Superior temporal gyrus (tissue), 1 donor: ENCODE results near the gene MGAT4A.

Source experiments
- DNase-seq: peaks from one replicate; pipeline ENCODE4 v3.0.0-alpha.2; 2016; ENCODE audit errors: extremely low spot score

MGAT4A gene

DNA sequence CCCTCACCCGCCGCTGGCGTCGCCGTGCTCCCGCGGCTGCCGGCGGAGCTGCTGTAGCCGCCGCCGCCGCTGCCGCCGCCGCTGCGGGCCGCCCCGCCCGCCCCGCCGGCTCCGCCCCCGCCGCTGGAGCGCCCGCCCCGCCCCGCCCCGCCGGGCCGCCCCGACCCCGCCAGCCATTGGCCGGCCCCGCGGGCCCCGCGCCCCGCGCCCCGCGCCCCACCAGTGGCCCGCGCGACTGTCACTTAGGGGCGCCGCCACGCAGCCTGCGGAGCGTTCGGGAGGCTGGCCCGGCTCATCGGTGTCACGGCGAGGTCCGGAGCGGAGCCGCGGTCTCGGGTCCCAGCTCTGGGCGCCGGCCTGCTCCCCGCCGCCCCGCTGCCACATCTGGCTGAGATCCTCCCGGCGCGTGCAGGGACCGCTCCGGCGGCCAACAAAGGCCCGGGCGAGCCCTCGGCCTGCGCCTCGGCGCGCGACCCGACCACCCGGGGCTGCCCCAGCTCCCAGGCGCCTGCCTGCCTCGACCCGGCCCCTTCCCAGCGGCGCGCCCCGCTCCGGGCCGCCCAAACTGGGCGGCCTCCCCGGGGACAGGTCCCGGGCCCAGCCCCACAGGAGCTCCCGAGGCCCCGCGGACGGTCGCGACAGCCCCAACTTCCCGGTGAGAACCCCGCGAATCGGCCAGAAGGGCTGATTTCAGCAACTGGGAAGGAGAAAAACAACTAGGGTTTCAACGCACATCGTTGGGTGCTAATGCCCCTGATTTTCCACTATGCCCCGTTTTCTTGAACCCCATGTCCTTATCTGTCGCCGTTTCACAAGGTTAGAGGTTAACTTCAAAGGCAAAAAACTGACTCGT is at the start of gene MGAT4A:
Gene MGAT4A (minus strand): TSS at position 92 of the 853 bp plus-strand sequence. CDS start 4,800 bp downstream, outside the sequence.
- peak; percentile 74 for DNase-seq

DNA sequence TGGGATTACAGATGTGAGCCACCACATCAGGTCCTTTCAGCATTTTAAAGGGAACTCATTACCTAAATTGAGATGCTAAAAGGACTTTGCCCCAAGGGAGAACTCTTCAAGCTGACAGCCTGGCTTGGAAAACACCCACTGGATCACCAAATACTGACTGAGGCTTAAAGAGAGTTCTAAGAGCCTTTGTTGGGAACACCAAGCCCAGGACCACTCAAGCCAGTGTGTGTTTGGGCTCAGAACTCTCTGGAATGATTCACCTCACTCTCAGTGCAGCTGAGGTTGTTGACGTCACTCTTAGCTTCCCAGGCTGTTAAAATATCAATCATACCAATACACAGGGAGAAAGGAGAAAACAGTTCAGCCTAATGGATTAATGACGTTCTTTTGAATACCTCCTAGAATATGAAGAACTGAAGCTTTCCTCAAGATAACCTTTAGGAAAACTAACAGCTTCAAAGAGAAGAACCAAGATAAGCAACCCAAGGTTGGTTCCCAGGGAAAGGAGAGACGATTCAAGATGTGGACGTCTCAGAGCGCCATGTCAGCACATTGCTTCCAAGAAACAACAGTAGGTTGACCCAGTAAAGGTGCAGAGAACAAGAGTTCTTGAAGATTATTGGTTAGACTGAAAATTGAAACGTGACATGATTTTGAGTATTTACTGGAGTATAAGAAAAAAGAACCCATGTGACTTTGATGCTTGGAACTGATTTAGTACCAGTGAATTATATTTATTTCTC is 48.0 kb upstream of the MGAT4A start:
- DNase-seq: no peak

DNA sequence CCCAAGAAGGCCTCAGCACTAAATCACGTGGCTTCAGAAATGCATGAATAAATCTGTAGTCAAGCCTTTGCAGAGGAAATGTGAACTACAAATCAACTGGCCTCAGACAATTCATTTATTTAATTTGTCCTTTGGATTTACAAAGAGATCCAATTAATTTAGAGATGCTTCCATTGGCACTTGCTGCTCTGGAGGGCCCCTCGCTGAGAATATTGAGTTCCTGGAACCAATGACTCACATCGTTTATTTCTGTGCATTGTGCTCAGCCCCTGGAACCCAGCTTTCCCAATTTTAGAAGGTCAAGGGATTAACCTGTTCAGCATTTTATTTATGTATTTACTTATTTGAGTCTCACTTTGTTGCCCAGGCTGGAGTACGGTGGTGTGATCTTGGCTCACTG is 47.2 kb upstream of the MGAT4A start:
- DNase-seq: no peak

DNA sequence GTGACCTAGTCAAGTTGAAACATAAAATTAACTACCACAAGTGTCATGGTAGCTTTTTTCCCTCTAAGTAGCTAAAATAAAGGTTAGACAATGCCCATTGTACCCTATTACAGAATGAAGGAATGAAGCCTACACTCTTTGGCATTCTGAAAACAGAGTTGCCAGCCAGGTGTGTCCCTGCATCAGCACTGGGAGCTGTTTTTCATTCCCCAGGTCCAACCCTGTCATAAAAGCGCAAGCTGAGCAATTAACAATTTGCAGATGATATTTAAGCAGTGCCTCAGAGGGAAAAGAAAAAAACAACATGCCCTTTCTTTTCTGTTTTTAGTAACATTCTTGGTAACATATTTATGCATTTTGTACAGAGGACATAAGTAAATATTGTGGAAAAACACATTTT is 46.8 kb upstream of the MGAT4A start:
- no peak for DNase-seq

DNA sequence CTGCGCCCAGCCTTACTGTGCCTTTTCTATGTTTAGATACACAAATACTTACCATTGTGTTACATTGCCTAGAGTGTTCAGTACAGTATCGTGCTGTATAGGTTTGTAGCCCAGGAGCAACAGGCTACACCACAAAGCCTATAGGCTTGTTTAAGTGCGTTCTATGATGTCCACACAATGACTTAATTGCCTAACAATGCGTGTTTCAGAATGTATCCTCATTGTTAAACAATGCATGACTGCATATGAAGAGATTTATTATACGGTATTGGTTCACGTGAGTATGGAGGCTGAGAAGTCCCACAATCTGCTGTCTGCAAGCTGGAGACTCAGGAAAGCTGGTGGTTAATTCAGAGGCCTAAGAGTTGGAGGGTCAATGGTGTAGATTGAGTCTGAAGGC is 46.1 kb upstream of the MGAT4A start:
- no peak for DNase-seq

DNA sequence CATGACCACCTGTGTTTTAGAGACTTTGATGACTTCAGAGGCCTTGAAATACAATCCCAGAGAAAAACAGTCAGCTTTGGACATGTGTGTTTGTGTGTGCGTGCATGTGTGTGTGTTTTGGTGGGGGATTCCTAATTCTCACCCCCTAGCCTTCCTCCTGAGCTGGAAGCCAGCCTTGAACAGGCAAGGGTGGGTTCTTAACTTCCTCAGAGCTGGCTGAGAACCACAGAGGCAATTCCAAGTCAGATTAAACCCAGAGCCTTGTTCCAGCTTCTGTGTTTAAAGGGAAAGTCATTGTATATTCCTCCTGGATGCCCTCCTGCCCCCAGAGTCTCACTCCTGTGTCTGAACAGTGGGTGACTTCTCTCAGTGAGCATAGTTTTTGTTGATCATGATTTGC is 45.2 kb upstream of the MGAT4A start:
- DNase-seq: no peak

DNA sequence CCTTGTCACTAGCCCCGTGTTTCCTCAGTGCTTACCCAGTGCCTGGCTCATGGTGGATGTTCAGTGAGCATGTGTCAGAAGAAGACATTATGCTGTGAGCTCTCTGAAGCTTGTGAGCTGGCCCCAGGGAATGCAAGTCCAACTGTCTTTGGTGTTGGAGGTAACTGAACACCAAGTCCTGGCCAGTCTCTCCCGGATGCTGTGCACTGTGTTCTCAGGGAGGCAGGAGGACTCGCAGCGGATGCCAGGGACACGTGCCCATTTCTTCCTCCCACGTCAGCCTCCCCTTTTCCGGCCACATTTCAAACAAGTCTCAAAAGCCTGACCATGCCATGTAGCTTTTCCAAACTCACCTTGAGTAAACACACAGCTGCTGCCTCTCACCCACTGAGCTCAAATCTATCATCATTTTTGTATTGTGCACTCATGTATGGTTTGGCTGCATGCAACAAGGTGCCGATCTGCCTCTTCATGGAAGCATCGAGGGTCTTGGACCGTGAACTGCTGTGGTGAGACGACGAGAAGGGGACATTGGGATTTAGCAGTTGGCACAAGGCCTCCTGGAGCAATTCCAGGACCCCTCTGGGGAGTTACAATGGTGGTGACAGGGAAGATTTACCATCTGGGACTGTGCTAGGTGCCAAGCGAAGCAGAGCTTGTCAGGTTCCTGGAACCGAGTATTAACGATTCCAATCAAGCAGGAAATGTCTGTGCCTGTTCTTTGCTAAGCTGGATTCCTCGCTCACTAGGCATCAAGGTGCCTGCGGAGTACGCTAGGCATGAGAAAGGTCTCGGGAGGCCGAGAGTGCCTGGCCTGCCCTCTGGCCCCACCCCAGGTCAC is 44.4 kb upstream of the MGAT4A start:
- no peak for DNase-seq

DNA sequence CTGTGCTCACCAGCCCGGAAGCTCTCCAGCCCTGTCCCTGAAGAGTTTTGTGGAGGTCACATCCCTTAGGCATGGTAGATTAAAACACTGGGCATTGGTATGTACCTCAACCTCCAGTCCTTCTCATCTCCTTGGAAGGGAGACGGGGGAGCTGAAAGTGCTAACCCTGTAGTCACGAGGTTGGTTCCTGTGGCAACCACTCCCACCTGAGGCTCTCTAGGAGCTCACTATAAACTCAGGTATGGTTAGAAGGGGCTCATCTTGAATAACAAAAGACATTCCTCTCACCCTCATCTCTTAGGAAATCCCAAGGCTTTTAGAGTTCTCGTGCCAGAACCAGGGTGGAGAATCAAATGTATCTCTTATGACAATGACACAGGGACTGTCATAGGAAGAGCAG is 43.0 kb upstream of the MGAT4A start:
- DNase-seq: no peak

DNA sequence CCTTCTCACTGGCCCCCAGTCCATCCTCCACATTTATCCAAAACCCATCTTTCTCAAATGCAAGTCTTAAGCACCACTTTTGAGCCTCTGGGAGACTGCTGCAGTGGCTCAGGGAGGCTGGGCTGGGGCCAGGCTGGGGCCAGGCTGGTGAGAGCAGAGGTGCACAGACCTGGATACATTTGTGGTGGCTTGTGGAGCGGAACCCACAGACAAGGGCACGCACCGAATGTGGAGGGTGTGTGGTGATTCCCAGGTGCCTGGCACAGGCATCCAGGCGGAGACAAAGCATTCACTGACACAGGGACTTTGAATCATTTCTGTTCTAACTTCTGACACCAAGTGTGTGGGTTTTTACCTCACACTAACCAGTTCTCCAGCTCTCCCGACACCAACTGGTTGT is 42.2 kb upstream of the MGAT4A start:
- DNase-seq: no peak

DNA sequence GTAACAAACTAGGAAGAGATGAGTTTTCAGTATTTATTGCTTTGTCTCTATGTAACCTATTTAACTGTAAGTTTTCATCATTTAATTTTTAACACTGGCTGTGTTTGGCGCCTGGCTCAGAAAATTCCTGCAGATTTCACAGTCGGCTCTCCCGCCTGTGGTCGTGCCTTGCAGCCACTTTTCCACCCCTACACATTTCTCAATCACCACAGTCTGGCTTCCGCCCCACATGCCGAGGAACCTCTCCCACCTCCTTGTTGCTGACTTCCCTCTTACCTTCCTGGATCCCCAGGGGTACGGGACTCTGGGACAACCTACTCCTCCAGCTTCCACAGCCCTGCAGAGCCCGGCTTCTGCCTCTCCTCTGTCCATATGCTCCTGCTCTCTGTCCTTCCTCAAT is 41.6 kb upstream of the MGAT4A start:
- DNase-seq: no peak

DNA sequence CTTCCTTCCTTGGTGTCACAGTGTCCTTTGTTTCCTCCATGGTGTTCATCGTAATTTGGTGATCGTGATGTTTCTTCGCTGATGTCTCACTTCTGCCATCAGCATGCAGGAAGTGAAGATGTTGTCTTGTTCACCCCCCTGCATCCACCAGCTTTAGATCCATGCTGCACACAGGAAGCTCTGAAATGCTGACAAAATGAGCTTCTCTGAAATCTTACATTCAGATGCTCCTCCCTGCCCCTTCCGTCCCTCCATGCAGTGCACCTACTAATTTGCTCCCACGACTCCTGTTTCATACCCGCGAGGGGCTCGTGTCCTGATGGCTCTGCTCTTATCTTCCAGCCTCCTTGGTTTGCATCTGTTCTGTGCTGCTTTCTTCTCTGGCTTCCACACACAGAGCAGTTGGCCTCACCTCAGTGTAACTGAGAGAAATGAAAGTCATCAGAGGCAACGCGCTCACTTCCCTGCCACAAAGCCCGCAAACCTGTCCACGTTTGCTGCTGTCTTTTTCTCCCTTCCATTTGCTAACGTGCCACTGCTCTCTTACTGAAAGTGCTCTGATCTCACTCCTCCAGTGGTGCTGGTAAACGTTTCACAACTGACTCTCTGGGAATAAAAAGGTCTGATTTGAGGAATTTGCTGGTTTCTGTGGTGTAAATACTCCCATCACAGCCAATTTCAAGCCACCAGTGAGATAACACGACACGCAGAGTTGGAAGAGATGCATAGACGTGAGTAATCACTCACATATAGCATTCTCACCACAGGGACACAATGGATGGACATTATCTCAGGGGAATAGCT is 41.0 kb upstream of the MGAT4A start:
- no peak for DNase-seq

DNA sequence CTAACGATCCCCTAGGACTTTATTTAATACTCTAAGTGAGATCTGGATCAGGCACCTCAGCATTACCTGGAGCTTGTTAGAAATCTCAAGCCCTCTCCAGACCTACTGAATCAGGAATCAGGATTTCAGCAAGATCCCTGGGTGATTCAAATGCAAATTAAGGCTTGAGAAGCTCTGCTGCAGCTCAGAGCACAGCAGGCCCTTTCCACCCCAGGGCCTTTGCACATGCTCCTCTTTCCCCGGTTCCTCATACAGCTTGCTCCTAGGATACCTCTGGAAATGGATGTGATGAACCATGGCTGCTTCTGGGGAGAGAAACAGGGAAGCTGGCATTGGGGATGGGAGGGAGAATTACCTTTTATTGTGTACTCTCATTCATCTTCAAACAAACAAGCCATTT is 40.3 kb upstream of the MGAT4A start:
- no peak for DNase-seq

DNA sequence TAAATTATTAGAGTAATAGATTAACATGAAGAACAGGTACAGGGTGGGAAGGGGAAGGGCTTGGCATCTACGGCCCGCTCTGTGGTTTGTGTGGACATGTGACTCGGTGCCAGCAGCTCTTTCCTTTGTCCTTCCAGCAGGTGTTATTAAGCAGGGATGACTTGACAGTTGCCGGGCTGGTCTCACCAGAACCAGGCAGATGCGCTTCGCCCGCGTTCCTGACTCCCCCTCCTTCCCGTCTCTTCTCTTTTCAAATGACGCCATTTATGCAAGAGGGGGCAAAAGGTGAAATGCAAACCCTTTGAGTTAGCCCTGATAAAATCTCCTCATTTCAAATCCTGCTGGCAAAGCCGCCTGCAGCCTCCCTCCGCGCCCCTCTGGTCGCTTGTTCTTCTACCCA is 38.9 kb upstream of the MGAT4A start:
- DNase-seq: no peak

DNA sequence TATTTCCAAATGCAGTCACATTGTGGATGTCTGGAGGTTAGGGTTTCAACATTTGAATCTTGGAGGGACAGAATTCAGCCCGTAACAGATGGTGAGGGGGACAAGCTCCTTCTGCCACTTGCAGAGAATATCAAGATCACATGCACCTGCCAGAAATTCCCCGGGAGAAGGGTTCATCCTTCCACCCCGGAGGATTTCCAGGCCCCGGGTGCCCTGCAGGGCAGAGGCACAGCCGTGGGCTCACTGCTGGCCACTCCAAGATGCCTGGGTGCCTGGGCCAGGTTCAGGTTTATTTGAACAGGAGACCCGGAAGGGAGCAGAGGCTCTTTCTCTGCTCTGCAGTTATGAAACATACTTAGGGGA is 38.2 kb upstream of the MGAT4A start:
- DNase-seq: no peak

DNA sequence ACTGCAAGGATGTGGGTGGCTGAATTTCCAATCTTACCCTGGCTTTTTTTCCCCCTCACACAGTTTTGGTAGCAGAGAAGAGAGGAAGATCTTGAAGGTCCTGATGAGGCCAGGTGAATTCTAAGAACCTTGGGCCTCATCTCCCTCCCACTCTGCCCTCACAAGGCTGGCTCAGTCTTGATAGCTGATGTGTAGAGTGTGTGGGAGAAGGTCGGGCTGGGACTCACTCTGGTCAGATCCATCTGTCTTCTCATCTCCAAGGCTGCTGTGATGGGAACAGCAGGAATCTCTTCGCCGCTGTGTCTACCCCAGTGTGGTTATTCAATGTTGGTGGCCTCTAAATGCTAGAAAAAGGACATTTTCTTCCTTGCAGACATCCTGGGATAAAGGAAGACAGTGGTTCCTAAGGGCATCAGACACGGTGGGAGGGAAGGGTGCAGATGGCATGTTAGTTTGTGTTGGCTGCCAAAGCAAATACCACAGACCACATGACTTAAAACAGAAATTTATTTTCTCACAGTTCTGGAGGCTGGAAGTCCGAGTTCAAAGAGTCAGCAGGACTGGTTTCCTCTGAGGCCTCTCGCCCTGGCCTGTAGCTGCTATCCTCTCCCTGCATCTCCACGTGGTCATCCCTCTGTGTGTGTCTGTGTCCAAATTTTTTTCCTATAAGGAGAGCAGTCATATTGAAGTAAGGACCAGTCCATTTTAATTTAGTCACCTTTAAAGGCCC is 37.6 kb upstream of the MGAT4A start:
- DNase-seq: no peak

DNA sequence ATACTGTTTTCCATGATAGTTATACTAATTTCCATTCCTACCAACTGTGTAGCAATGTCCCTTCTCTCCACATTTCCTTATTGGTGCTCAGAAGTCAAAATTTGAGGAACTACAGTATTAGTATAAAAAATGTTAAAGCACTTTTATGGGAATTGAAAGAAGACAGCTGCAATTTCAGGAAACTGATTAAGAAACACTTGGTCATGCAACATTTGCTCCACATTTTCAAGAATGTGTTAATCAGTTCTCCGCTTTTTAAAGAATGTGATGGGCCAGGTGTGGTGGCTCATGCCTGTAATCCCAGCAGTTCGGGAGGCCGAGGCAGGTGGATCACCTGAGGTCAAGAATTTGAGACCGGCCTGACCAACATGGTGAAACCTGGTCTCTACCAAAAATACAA is 33.6 kb upstream of the MGAT4A start:
- DNase-seq: no peak

DNA sequence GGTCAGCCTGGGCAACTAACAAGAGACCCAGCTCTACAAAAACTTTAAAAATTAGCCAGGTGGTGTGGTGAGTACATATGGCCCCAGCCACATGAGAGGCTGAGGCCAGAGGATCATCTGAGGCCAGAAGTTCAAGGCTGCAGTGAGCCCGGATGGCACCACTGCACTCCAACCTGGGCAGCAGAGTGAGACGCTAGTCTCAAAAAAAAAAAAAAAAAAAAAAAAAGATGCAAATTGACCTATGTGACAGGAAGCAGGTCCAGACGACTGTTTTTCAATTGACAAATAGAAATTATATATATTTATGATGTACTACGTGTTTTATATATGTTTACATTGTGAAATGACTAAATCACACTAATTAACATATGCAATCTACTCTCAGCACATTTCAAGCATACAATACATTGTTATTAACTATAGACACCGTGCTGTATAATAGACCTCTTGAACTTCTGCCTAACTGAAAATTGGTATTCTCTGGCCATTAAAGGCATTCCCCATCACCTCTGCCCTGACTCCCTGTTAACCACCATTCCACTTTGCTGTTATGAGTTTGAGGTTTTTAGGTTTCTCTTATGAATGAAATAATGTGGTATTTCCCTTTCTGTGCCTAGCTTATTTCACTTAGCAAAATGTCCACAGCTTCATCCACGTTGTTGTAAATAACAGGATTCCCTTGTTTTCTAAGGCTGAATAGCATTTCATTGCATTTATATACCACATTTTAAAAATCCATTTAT is 32.4 kb upstream of the MGAT4A start:
- no peak for DNase-seq

DNA sequence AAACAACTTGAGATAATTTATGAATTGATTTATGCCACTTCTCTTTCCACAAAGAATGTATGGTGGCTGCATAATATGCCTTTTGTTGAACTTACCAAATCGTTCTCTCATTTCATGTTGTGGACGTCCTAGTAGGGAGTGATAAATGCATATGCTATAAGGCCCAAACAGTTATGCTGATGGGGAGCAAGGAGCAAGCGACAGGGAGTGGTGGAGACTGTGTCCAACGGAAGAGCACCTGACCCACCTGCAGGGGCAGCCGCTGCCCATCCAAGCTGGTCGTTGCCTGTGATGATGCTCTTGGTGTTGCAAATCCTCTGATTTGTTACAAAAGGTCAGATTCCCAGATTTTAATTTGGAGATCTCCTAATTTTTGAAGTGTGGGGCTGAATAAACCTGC is 31.0 kb upstream of the MGAT4A start:
- DNase-seq: no peak

DNA sequence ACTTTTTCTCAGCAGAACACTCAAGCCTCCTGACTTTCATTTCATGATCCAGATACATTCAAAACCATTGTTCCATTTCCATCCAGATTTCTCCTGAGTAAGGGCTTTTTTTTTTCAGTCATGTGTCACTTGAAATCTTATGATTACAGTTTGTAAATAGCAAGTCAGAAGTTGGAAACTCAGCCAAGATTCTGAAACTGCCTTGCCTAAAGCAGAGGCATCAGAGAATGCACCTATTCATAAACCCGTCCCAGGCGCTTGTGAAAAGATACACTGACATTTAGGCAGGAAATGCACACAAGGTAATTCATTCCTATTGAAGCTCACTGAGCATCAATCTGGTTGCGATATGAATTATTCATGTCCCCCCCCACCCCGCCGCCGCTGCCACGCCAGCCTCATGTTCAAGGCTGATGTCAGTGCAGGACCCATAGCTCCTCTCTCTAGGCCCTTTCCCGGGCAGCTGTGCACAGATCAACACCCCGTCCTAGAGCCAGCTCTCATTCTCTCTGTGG is 30.4 kb upstream of the MGAT4A start:
- peak; percentile 48 for DNase-seq
